Tibial nerve (tissue), 4 donors: Measurements from ENCODE around the gene SMOC1. TPM values are rescaled to one million over a fixed set of nuclear protein-coding genes. Genes with fewer than 3 reads are reported as not detected.

Source experiments
- DNase-seq, 2 donors: peaks; one replicate each; pipeline ENCODE4 v3.0.0-alpha.2; 2019; ENCODE audit warnings: low spot score in 2 of 2
- H3K27ac ChIP-seq, 4 donors: fragments of 200-600 bp; sonication (generic) in 3 of 4; one replicate each; pipeline ENCODE4 v1.5.1; 2017 to 2019; ENCODE audit warnings: mild to moderate bottlenecking in 1 of 4
- H3K27me3 ChIP-seq, 2 donors: fragments of 200-600 bp; sonication (generic) in 1 of 2; one replicate each; pipeline versions ENCODE4 v1.5.1 to v1.6.0; 2017 to 2019
- H3K36me3 ChIP-seq, 3 donors: fragments of 200-600 bp; sonication (generic); one replicate each; pipeline ENCODE4 v1.5.1; 2018 to 2019
- H3K4me1 ChIP-seq, 4 donors: fragments of 200-600 bp; sonication (generic) in 3 of 4; one replicate each; pipeline ENCODE4 v1.5.1; 2017 to 2019
- H3K4me3 ChIP-seq, 4 donors: fragments of 200-600 bp; sonication (generic) in 3 of 4; one replicate each; pipeline ENCODE4 v1.5.1; 2017 to 2019; ENCODE audit warnings: mild to moderate bottlenecking in 1 of 4, moderate library complexity in 1 of 4
- H3K9me3 ChIP-seq, 4 donors: fragments of 200-600 bp; sonication (generic) in 3 of 4; one replicate each; pipeline ENCODE4 v1.5.1; 2017 to 2019
- CTCF ChIP-seq, 5 experiments: fragments of 200-600 bp in 3 of 5; fragments of 450-650 bp in 2 of 5; sonication (generic) in 3 of 5; IDR thresholded peaks; one replicate each; pipeline ENCODE4 v1.5.1; 2016 to 2019; ENCODE audit warnings: antibody characterized with exemption in 5 of 5, mild to moderate bottlenecking in 3 of 5, moderate library complexity in 2 of 5
- EP300 ChIP-seq, 2 donors: sonication (generic); formaldehyde crosslinking; IDR thresholded peaks; one replicate each; pipeline ENCODE4 v1.6.1; 2017; ENCODE audit warnings: antibody characterized with exemption in 2 of 2, mild to moderate bottlenecking in 1 of 2
- POLR2A ChIP-seq, 2 donors: fragments of 450-650 bp; IDR thresholded peaks; one replicate each; pipeline ENCODE4 v1.6.1; 2017; ENCODE audit warnings: antibody characterized with exemption in 2 of 2, mild to moderate bottlenecking in 2 of 2, moderate library complexity in 2 of 2
- WGBS, 2 donors: methylation state at CpG; one replicate each; pipeline ENCODE4 v1.1.5; 2018; 5-methylcytosine and 5-hydroxymethylcytosine counted together
- total RNA-seq, 4 donors: library from RNA; depleted of rRNA; stranded (reverse); fragments of >200 nt; gene quantifications; one replicate each; pipeline ENCODE4 v1.1.0, GENCODE V29; 2016

Gene SMOC1
- total RNA-seq, 4 donors from 2014 or later: 6.0 to 14.4 (median 13.3) TPM

- TF ChIP-seq POLR2A (IDR thresholded peaks at IDR 0.05) (no peak), CTCF (IDR thresholded peaks at IDR 0.05) (no peak), EP300 (IDR thresholded peaks at IDR 0.05) (no peak)
- no peaks in the 10 kb centered on the region for H3K36me3 ChIP-seq
- no peaks in the 10 kb centered on the region for H3K27me3 ChIP-seq
- no peaks in the 10 kb centered on the region for H3K4me1 ChIP-seq
- H3K9me3 ChIP-seq: no peaks in the 10 kb centered on the region
- no peak overlapping the region for H3K4me3 ChIP-seq
- DNase-seq: no peak
- no peak overlapping the region for H3K27ac ChIP-seq
Measured at GRCh38 chr14:70078329-70078728, 199.1 kb downstream of the SMOC1 start.

- Histone ChIP-seq H3K9me3 (no peaks in the 10 kb centered on the region), H3K27ac (no peak overlapping the region), H3K36me3 (no peaks in the 10 kb centered on the region), H3K4me1 (no peaks in the 10 kb centered on the region), H3K4me3 (no peak overlapping the region), H3K27me3 (no peaks in the 10 kb centered on the region)
- TF ChIP-seq POLR2A (IDR thresholded peaks at IDR 0.05) (no peak), CTCF (IDR thresholded peaks at IDR 0.05) (no peak), EP300 (IDR thresholded peaks at IDR 0.05) (no peak)
- 73 to 83% methylated on average over 6 of the region's 6 CpGs for WGBS, 2 donors
- DNase-seq: no peak
Measured at GRCh38 chr14:70080076-70080475, 200.9 kb downstream of the SMOC1 start.

Other genes with a start within 250 kb of the SMOC1 start
- 100 to 1,000 TPM; 308 to 470 (median 361) TPM for gene SRSF5, start 112.3 kb upstream of the SMOC1 start, total RNA-seq
- gene SLC10A1, start 82.2 kb upstream of the SMOC1 start, total RNA-seq: not detected